Activated CD8-positive, alpha-beta memory T cell treated with anti-CD3 and anti-CD28 coated beads for 36 hours (primary cell): ENCODE measurements around the gene EIF5. TPM values are rescaled to one million over a fixed set of nuclear protein-coding genes. Genes with fewer than 3 reads are reported as not detected.

Source experiments
- CTCF ChIA-PET: fragments of 350-600 bp; sonication (Branson Sonifier 250); formaldehyde crosslinking; loops from one replicate; lab custom pipeline; 2021; ENCODE audit warnings: antibody characterized with exemption; lab: Charles Lee
- POLR2A ChIA-PET: fragments of 350-600 bp; sonication (Branson Sonifier 250); formaldehyde crosslinking; loops from one replicate; lab custom pipeline; 2021; ENCODE audit warnings: antibody characterized with exemption; lab: Charles Lee
- total RNA-seq, 2 experiments: library from RNA; stranded (reverse); gene quantifications; one replicate each; pipeline ENCODE4 v1.2.3, GENCODE V29; 2021

The EIF5 gene
- total RNA-seq, 2 experiments from 2014 or later: 365 to 375 TPM

- ChIA-PET CTCF (no interaction called here), POLR2A (no interaction called here)
Observed at GRCh38 chr14:103302966-103303365, 31.1 kb upstream of the EIF5 start.

- POLR2A ChIA-PET: no interaction called here
- CTCF ChIA-PET: no interaction called here
Observed at GRCh38 chr14:103304706-103305105, 29.3 kb upstream of the EIF5 start.

- CTCF ChIA-PET: no interaction called here
- POLR2A ChIA-PET: no interaction called here
Observed at GRCh38 chr14:103308717-103309616, 25.1 kb upstream of the EIF5 start.

GRCh38 chr14:103310576-103311095, 23.4 kb upstream of the EIF5 start:
- POLR2A ChIA-PET: no interaction called here
- CTCF ChIA-PET: no interaction called here

GRCh38 chr14:103311171-103311997, 22.7 kb upstream of the EIF5 start:
- POLR2A ChIA-PET: no interaction called here
- CTCF ChIA-PET: no interaction called here

- CTCF ChIA-PET: no interaction called here
- POLR2A ChIA-PET: no interaction called here
Observed at GRCh38 chr14:103312006-103312635, 21.9 kb upstream of the EIF5 start.

GRCh38 chr14:103313704-103314103, 20.3 kb upstream of the EIF5 start:
- CTCF ChIA-PET: no interaction called here
- POLR2A ChIA-PET: no interaction called here

GRCh38 chr14:103314496-103315277, 19.4 kb upstream of the EIF5 start:
- POLR2A ChIA-PET: no interaction called here
- CTCF ChIA-PET: no interaction called here

- POLR2A ChIA-PET: no interaction called here
Observed at GRCh38 chr14:103315351-103315911, 18.6 kb upstream of the EIF5 start.

GRCh38 chr14:103315941-103316340, 18.1 kb upstream of the EIF5 start:
- CTCF ChIA-PET: no interaction called here
- POLR2A ChIA-PET: no interaction called here

More at GRCh38 chr14:103315351-103315911, 18.6 kb upstream of the EIF5 start:
- CTCF ChIA-PET: no interaction called here

GRCh38 chr14:103316721-103317121, 17.3 kb upstream of the EIF5 start:
- CTCF ChIA-PET: no interaction called here

GRCh38 chr14:103317251-103317650, 16.8 kb upstream of the EIF5 start:
- ChIA-PET POLR2A (no interaction called here), CTCF (no interaction called here)

More at GRCh38 chr14:103316721-103317121, 17.3 kb upstream of the EIF5 start:
- POLR2A ChIA-PET: no interaction called here

GRCh38 chr14:103317976-103318580, 16.0 kb upstream of the EIF5 start:
- CTCF ChIA-PET: no interaction called here
- POLR2A ChIA-PET: no interaction called here

GRCh38 chr14:103318750-103319419, 15.2 kb upstream of the EIF5 start:
- CTCF ChIA-PET: no interaction called here
- POLR2A ChIA-PET: no interaction called here

GRCh38 chr14:103319422-103319821, 14.6 kb upstream of the EIF5 start:
- POLR2A ChIA-PET: no interaction called here
- CTCF ChIA-PET: no interaction called here

GRCh38 chr14:103326078-103326477, 8.0 kb upstream of the EIF5 start:
- ChIA-PET POLR2A (no interaction called here), CTCF (no interaction called here)

- CTCF ChIA-PET: no interaction called here
Observed at GRCh38 chr14:103328941-103329340, 5.1 kb upstream of the EIF5 start.

More at GRCh38 chr14:103328941-103329340, 5.1 kb upstream of the EIF5 start:
- POLR2A ChIA-PET: no interaction called here
